ENCODE results near the gene DNTT.

The DNTT gene

GRCh38 chr10:96358851-96359540 is 54.8 kb downstream of the DNTT start, which contains the start of gene OPALIN:
OPALIN (minus strand) TSS chr10:96359002; CDS start chr10:96358896, 106 bp downstream.
- H3K4me3 ChIP-seq (ENCODE audit: low read depth in 1 of 2, low read length in 2 of 2) = no peak within 1 kb of the TSS
- no peaks in the 10 kb centered on the region for H3K9me3 ChIP-seq (ENCODE audit: low read length)
- H3K36me3 ChIP-seq (ENCODE audit: insufficient read depth, low read length) = no peaks in the 10 kb centered on the region
- no peaks in the 10 kb centered on the region for H3K27me3 ChIP-seq (ENCODE audit: control insufficient read depth in 1 of 2, insufficient read depth in 2 of 2, low read length in 2 of 2)
- no peak within 1 kb of the TSS for H3K27ac ChIP-seq (ENCODE audit: low read depth, low read length)
- H3K9ac ChIP-seq (ENCODE audit: low read length) = no peak within 1 kb of the TSS
- no peaks in the 10 kb centered on the region for H3K4me1 ChIP-seq (ENCODE audit: insufficient read depth, low read length)

GRCh38 chr10:96359616-96360015 is 55.4 kb downstream of the DNTT start:
- Histone ChIP-seq H3K36me3 (ENCODE audit: insufficient read depth, low read length) (no peaks in the 10 kb centered on the region), H3K27me3 (ENCODE audit: control insufficient read depth in 1 of 2, insufficient read depth in 2 of 2, low read length in 2 of 2) (no peaks in the 10 kb centered on the region), H3K27ac (ENCODE audit: low read depth, low read length) (no peak overlapping the region), H3K4me1 (ENCODE audit: insufficient read depth, low read length) (no peaks in the 10 kb centered on the region), H3K4me3 (ENCODE audit: low read depth in 1 of 2, low read length in 2 of 2) (no peak overlapping the region), H3K9me3 (ENCODE audit: low read length) (no peaks in the 10 kb centered on the region), H3K9ac (ENCODE audit: low read length) (no peak overlapping the region)

GRCh38 chr10:96360331-96360730 is 56.1 kb downstream of the DNTT start:
- no peaks in the 10 kb centered on the region for H3K9me3 ChIP-seq (ENCODE audit: low read length)
- no peak overlapping the region for H3K4me3 ChIP-seq (ENCODE audit: low read depth in 1 of 2, low read length in 2 of 2)
- H3K36me3 ChIP-seq (ENCODE audit: insufficient read depth, low read length) = no peaks in the 10 kb centered on the region
- no peak overlapping the region for H3K9ac ChIP-seq (ENCODE audit: low read length)
- no peaks in the 10 kb centered on the region for H3K4me1 ChIP-seq (ENCODE audit: insufficient read depth, low read length)
- no peaks in the 10 kb centered on the region for H3K27me3 ChIP-seq (ENCODE audit: control insufficient read depth in 1 of 2, insufficient read depth in 2 of 2, low read length in 2 of 2)
- H3K27ac ChIP-seq (ENCODE audit: low read depth, low read length) = no peak overlapping the region

- Histone ChIP-seq H3K9ac (ENCODE audit: low read length) (no peak overlapping the region), H3K4me1 (ENCODE audit: insufficient read depth, low read length) (no peaks in the 10 kb centered on the region), H3K27me3 (ENCODE audit: control insufficient read depth in 1 of 2, insufficient read depth in 2 of 2, low read length in 2 of 2) (no peaks in the 10 kb centered on the region), H3K4me3 (ENCODE audit: low read depth in 1 of 2, low read length in 2 of 2) (no peak overlapping the region), H3K9me3 (ENCODE audit: low read length) (no peaks in the 10 kb centered on the region), H3K36me3 (ENCODE audit: insufficient read depth, low read length) (no peaks in the 10 kb centered on the region), H3K27ac (ENCODE audit: low read depth, low read length) (no peak overlapping the region)
These were observed 56.5 kb downstream of the DNTT start for GRCh38 chr10:96360766-96361165.

- no peaks in the 10 kb centered on the region for H3K27me3 ChIP-seq (ENCODE audit: control insufficient read depth in 1 of 2, insufficient read depth in 2 of 2, low read length in 2 of 2)
- no peaks in the 10 kb centered on the region for H3K36me3 ChIP-seq (ENCODE audit: insufficient read depth, low read length)
- H3K9me3 ChIP-seq (ENCODE audit: low read length) = no peaks in the 10 kb centered on the region
- H3K4me3 ChIP-seq (ENCODE audit: low read depth in 1 of 2, low read length in 2 of 2) = no peak overlapping the region
- H3K4me1 ChIP-seq (ENCODE audit: insufficient read depth, low read length) = no peaks in the 10 kb centered on the region
- H3K9ac ChIP-seq (ENCODE audit: low read length) = no peak overlapping the region
- no peak overlapping the region for H3K27ac ChIP-seq (ENCODE audit: low read depth, low read length)
These were observed 61.3 kb downstream of the DNTT start for GRCh38 chr10:96365571-96365970.

GRCh38 chr10:96366508-96366907 is 62.3 kb downstream of the DNTT start:
- Histone ChIP-seq H3K9me3 (ENCODE audit: low read length) (no peaks in the 10 kb centered on the region), H3K36me3 (ENCODE audit: insufficient read depth, low read length) (no peaks in the 10 kb centered on the region), H3K9ac (ENCODE audit: low read length) (no peak overlapping the region), H3K4me3 (ENCODE audit: low read depth in 1 of 2, low read length in 2 of 2) (no peak overlapping the region), H3K27ac (ENCODE audit: low read depth, low read length) (no peak overlapping the region), H3K4me1 (ENCODE audit: insufficient read depth, low read length) (no peaks in the 10 kb centered on the region), H3K27me3 (ENCODE audit: control insufficient read depth in 1 of 2, insufficient read depth in 2 of 2, low read length in 2 of 2) (no peaks in the 10 kb centered on the region)

GRCh38 chr10:96367470-96367869 is 63.2 kb downstream of the DNTT start:
- no peak overlapping the region for H3K9ac ChIP-seq (ENCODE audit: low read length)
- H3K27ac ChIP-seq (ENCODE audit: low read depth, low read length) = no peak overlapping the region
- no peak overlapping the region for H3K4me3 ChIP-seq (ENCODE audit: low read depth in 1 of 2, low read length in 2 of 2)
- H3K4me1 ChIP-seq (ENCODE audit: insufficient read depth, low read length) = no peaks in the 10 kb centered on the region
- H3K36me3 ChIP-seq (ENCODE audit: insufficient read depth, low read length) = no peaks in the 10 kb centered on the region
- H3K27me3 ChIP-seq (ENCODE audit: control insufficient read depth in 1 of 2, insufficient read depth in 2 of 2, low read length in 2 of 2) = no peaks in the 10 kb centered on the region
- no peaks in the 10 kb centered on the region for H3K9me3 ChIP-seq (ENCODE audit: low read length)

- no peaks in the 10 kb centered on the region for H3K9me3 ChIP-seq (ENCODE audit: low read length)
- no peak overlapping the region for H3K27ac ChIP-seq (ENCODE audit: low read depth, low read length)
- no peak overlapping the region for H3K4me3 ChIP-seq (ENCODE audit: low read depth in 1 of 2, low read length in 2 of 2)
- no peaks in the 10 kb centered on the region for H3K4me1 ChIP-seq (ENCODE audit: insufficient read depth, low read length)
- no peak overlapping the region for H3K9ac ChIP-seq (ENCODE audit: low read length)
- no peaks in the 10 kb centered on the region for H3K36me3 ChIP-seq (ENCODE audit: insufficient read depth, low read length)
- H3K27me3 ChIP-seq (ENCODE audit: control insufficient read depth in 1 of 2, insufficient read depth in 2 of 2, low read length in 2 of 2) = no peaks in the 10 kb centered on the region
These were observed 64.7 kb downstream of the DNTT start for GRCh38 chr10:96368971-96369370.

- no peak overlapping the region for H3K4me3 ChIP-seq (ENCODE audit: low read depth in 1 of 2, low read length in 2 of 2)
- H3K27ac ChIP-seq (ENCODE audit: low read depth, low read length) = no peak overlapping the region
- H3K36me3 ChIP-seq (ENCODE audit: insufficient read depth, low read length) = no peaks in the 10 kb centered on the region
- H3K9ac ChIP-seq (ENCODE audit: low read length) = no peak overlapping the region
- H3K27me3 ChIP-seq (ENCODE audit: control insufficient read depth in 1 of 2, insufficient read depth in 2 of 2, low read length in 2 of 2) = no peaks in the 10 kb centered on the region
- H3K9me3 ChIP-seq (ENCODE audit: low read length) = no peaks in the 10 kb centered on the region
- H3K4me1 ChIP-seq (ENCODE audit: insufficient read depth, low read length) = no peaks in the 10 kb centered on the region
These were observed 65.8 kb downstream of the DNTT start for GRCh38 chr10:96369890-96370583.

- H3K27ac ChIP-seq (ENCODE audit: low read depth, low read length) = no peak overlapping the region
- H3K4me1 ChIP-seq (ENCODE audit: insufficient read depth, low read length) = peaks cover 4% of the 10 kb centered on the region
- no peak overlapping the region for H3K9ac ChIP-seq (ENCODE audit: low read length)
- no peaks in the 10 kb centered on the region for H3K36me3 ChIP-seq (ENCODE audit: insufficient read depth, low read length)
- no peak overlapping the region for H3K4me3 ChIP-seq (ENCODE audit: low read depth in 1 of 2, low read length in 2 of 2)
- no peaks in the 10 kb centered on the region for H3K9me3 ChIP-seq (ENCODE audit: low read length)
- H3K27me3 ChIP-seq (ENCODE audit: control insufficient read depth in 1 of 2, insufficient read depth in 2 of 2, low read length in 2 of 2) = no peaks in the 10 kb centered on the region
These were observed 66.4 kb downstream of the DNTT start for GRCh38 chr10:96370584-96371157.

- Histone ChIP-seq H3K9me3 (ENCODE audit: low read length) (no peaks in the 10 kb centered on the region), H3K27me3 (ENCODE audit: control insufficient read depth in 1 of 2, insufficient read depth in 2 of 2, low read length in 2 of 2) (no peaks in the 10 kb centered on the region)
These were observed 67.1 kb downstream of the DNTT start for GRCh38 chr10:96371356-96371755.

More at GRCh38 chr10:96371356-96371755, 67.1 kb downstream of the DNTT start:
- H3K9ac ChIP-seq (ENCODE audit: low read length) = no peak overlapping the region
- no peak overlapping the region for H3K4me3 ChIP-seq (ENCODE audit: low read depth in 1 of 2, low read length in 2 of 2)
- no peaks in the 10 kb centered on the region for H3K36me3 ChIP-seq (ENCODE audit: insufficient read depth, low read length)
- H3K27ac ChIP-seq (ENCODE audit: low read depth, low read length) = no peak overlapping the region
- peaks cover 10% of the 10 kb centered on the region for H3K4me1 ChIP-seq (ENCODE audit: insufficient read depth, low read length)

All from muscle layer of colon (tissue), 2 donors.